ENCODE measurements around the gene DNAJB4. TPM values are rescaled to one million over a fixed set of nuclear protein-coding genes. Genes with fewer than 3 reads are reported as not detected.
"Not testable (repeated sequence)": the region's sequence is repeated elsewhere in the genome, so short reads cannot be mapped to it uniquely, and the experiment has no call there.

Gene DNAJB4
- total RNA-seq, 1 experiment from 2014 or later: 22.5 TPM

- no peak for DNase-seq (ENCODE audit: low read depth)
- in situ Hi-C loops (cut with HindIII; ENCODE audit: low pct_unique_long_range_greater_than_20kb, low sequenced_read_pairs): no loop called here
Measured at GRCh38 chr1:77986810-77987209, 17.9 kb upstream of the DNAJB4 start.

GRCh38 chr1:77987919-77988318 lies 16.8 kb upstream of the DNAJB4 start:
- no peak for DNase-seq (ENCODE audit: low read depth)
- in situ Hi-C loops (cut with HindIII; ENCODE audit: low pct_unique_long_range_greater_than_20kb, low sequenced_read_pairs): no loop called here

GRCh38 chr1:77989744-77990143 lies 15.0 kb upstream of the DNAJB4 start:
- in situ Hi-C loops (cut with HindIII; ENCODE audit: low pct_unique_long_range_greater_than_20kb, low sequenced_read_pairs): no loop called here

GRCh38 chr1:77990629-77991204 lies 14.0 kb upstream of the DNAJB4 start:
- in situ Hi-C loops (cut with HindIII; ENCODE audit: low pct_unique_long_range_greater_than_20kb, low sequenced_read_pairs): no loop called here
- no peak for DNase-seq (ENCODE audit: low read depth)

More at GRCh38 chr1:77989744-77990143, 15.0 kb upstream of the DNAJB4 start:
- DNase-seq (ENCODE audit: low read depth): no peak

GRCh38 chr1:77991638-77992037 lies 13.1 kb upstream of the DNAJB4 start:
- DNase-seq (ENCODE audit: low read depth): no peak
- in situ Hi-C loops (cut with HindIII; ENCODE audit: low pct_unique_long_range_greater_than_20kb, low sequenced_read_pairs): no loop called here

GRCh38 chr1:77994117-77994705 lies 10.5 kb upstream of the DNAJB4 start:
- no peak for DNase-seq (ENCODE audit: low read depth)

GRCh38 chr1:77996734-77997133 lies 8.0 kb upstream of the DNAJB4 start:
- DNase-seq (ENCODE audit: low read depth): no peak
- in situ Hi-C loops (cut with HindIII; ENCODE audit: low pct_unique_long_range_greater_than_20kb, low sequenced_read_pairs): no loop called here

More at GRCh38 chr1:77994117-77994705, 10.5 kb upstream of the DNAJB4 start:
- in situ Hi-C loops (cut with HindIII; ENCODE audit: low pct_unique_long_range_greater_than_20kb, low sequenced_read_pairs): no loop called here

GRCh38 chr1:78000536-78000935 lies 4.2 kb upstream of the DNAJB4 start:
- in situ Hi-C loops (cut with HindIII; ENCODE audit: low pct_unique_long_range_greater_than_20kb, low sequenced_read_pairs); DNase-seq (ENCODE audit: low read depth): not testable (repeated sequence)

- in situ Hi-C loops (cut with HindIII; ENCODE audit: low pct_unique_long_range_greater_than_20kb, low sequenced_read_pairs): no loop called here
- peak; percentile 33 for DNase-seq (ENCODE audit: low read depth)
Measured at GRCh38 chr1:78003070-78003746, 1.5 kb upstream of the DNAJB4 start.

GRCh38 chr1:78003882-78004718 lies 639 bp upstream of the DNAJB4 start:
- in situ Hi-C loops (cut with HindIII; ENCODE audit: low pct_unique_long_range_greater_than_20kb, low sequenced_read_pairs): no loop called here
- no peak for DNase-seq (ENCODE audit: low read depth)

GRCh38 chr1:78005448-78005722 lies 646 bp downstream of the DNAJB4 start:
- in situ Hi-C loops (cut with HindIII; ENCODE audit: low pct_unique_long_range_greater_than_20kb, low sequenced_read_pairs): no loop called here
- DNase-seq (ENCODE audit: low read depth): no peak

GRCh38 chr1:78005755-78006154 lies 1.0 kb downstream of the DNAJB4 start:
- in situ Hi-C loops (cut with HindIII; ENCODE audit: low pct_unique_long_range_greater_than_20kb, low sequenced_read_pairs): no loop called here
- peak; percentile 55 for DNase-seq (ENCODE audit: low read depth)

GRCh38 chr1:78006521-78006920 lies 1.8 kb downstream of the DNAJB4 start:
- in situ Hi-C loops (cut with HindIII; ENCODE audit: low pct_unique_long_range_greater_than_20kb, low sequenced_read_pairs): no loop called here
- DNase-seq (ENCODE audit: low read depth): no peak

GRCh38 chr1:78007677-78008341 lies 3.1 kb downstream of the DNAJB4 start:
- peak; percentile 12 for DNase-seq (ENCODE audit: low read depth)
- in situ Hi-C loops (cut with HindIII; ENCODE audit: low pct_unique_long_range_greater_than_20kb, low sequenced_read_pairs): no loop called here

GRCh38 chr1:78009276-78009675 lies 4.5 kb downstream of the DNAJB4 start:
- in situ Hi-C loops (cut with HindIII; ENCODE audit: low pct_unique_long_range_greater_than_20kb, low sequenced_read_pairs): no loop called here
- DNase-seq (ENCODE audit: low read depth): no peak

- in situ Hi-C loops (cut with HindIII; ENCODE audit: low pct_unique_long_range_greater_than_20kb, low sequenced_read_pairs): no loop called here
- no peak for DNase-seq (ENCODE audit: low read depth)
Measured at GRCh38 chr1:78009836-78010235, 5.1 kb downstream of the DNAJB4 start.

GRCh38 chr1:78011050-78011449 lies 6.3 kb downstream of the DNAJB4 start:
- no peak for DNase-seq (ENCODE audit: low read depth)
- in situ Hi-C loops (cut with HindIII; ENCODE audit: low pct_unique_long_range_greater_than_20kb, low sequenced_read_pairs): no loop called here

- in situ Hi-C loops (cut with HindIII; ENCODE audit: low pct_unique_long_range_greater_than_20kb, low sequenced_read_pairs): no loop called here
- no peak for DNase-seq (ENCODE audit: low read depth)
Measured at GRCh38 chr1:78015148-78015547, 10.4 kb downstream of the DNAJB4 start.

GRCh38 chr1:78019024-78019423 lies 14.3 kb downstream of the DNAJB4 start:
- in situ Hi-C loops (cut with HindIII; ENCODE audit: low pct_unique_long_range_greater_than_20kb, low sequenced_read_pairs): no loop called here
- DNase-seq (ENCODE audit: low read depth): no peak

All from Caki2 (cell line).